SK-N-SH treated with all-trans-retinoic acid at 6 μM for 48 hours (cell line): Measurements from ENCODE around the gene AGTR1.

Experiments used
- BACH2 ChIP-seq: fragments of 250-450 bp; sonication (Bioruptor Pico); IDR thresholded peaks from 2 replicates; pipeline ENCODE4 v1.9.0; 2021; ENCODE audit warnings: mild to moderate bottlenecking, borderline replicate concordance
- CSDC2 ChIP-seq: fragments of 250-450 bp; sonication (Bioruptor Pico); IDR thresholded peaks from 2 replicates; pipeline ENCODE4 v1.5.0; 2020; ENCODE audit warnings: mild to moderate bottlenecking, moderate library complexity
- PPARA ChIP-seq: fragments of 250-450 bp; sonication (Bioruptor Pico); IDR thresholded peaks from 2 replicates; pipeline ENCODE4 v1.5.0; 2020; ENCODE audit warnings: mild to moderate bottlenecking, borderline replicate concordance
- TSHZ2 ChIP-seq: fragments of 250-450 bp; sonication (Bioruptor Pico); IDR thresholded peaks from 2 replicates; pipeline ENCODE4 v1.5.0; 2020; ENCODE audit warnings: mild to moderate bottlenecking, moderate library complexity
- ZFP3 ChIP-seq: fragments of 250-450 bp; sonication (Bioruptor Pico); IDR thresholded peaks from 2 replicates; pipeline ENCODE4 v1.5.0; 2020; ENCODE audit warnings: mild to moderate bottlenecking, moderate library complexity
- ZFP30 ChIP-seq: fragments of 450-650 bp; formaldehyde crosslinking; IDR thresholded peaks from 2 replicates; pipeline ENCODE4 v1.5.0; 2022; ENCODE audit warnings: mild to moderate bottlenecking, moderate library complexity
- ZNF8 ChIP-seq: fragments of 450-650 bp; formaldehyde crosslinking; IDR thresholded peaks from 2 replicates; pipeline ENCODE4 v1.5.0; 2020; ENCODE audit warnings: mild to moderate bottlenecking, moderate library complexity
- TF ChIP-seq, protein P1 (sequence below): fragments of 250-450 bp; sonication (Bioruptor Pico); IDR thresholded peaks from 2 replicates; pipeline ENCODE4 v1.5.1; 2021; ENCODE audit warnings: mild to moderate bottlenecking, moderate library complexity

- no peak for TF ChIP-seq ZFP3 (CRISPR knock-in tag)
- no peak for TF ChIP-seq PPARA (CRISPR knock-in tag)
- no peak for TF ChIP-seq ZNF8
- TF ChIP-seq CSDC2 (CRISPR knock-in tag), result no peak
- TF ChIP-seq ZFP30 (CRISPR knock-in tag), result no peak
- TF ChIP-seq TSHZ2 (CRISPR knock-in tag), result no peak
- TF ChIP-seq, protein P1, sequence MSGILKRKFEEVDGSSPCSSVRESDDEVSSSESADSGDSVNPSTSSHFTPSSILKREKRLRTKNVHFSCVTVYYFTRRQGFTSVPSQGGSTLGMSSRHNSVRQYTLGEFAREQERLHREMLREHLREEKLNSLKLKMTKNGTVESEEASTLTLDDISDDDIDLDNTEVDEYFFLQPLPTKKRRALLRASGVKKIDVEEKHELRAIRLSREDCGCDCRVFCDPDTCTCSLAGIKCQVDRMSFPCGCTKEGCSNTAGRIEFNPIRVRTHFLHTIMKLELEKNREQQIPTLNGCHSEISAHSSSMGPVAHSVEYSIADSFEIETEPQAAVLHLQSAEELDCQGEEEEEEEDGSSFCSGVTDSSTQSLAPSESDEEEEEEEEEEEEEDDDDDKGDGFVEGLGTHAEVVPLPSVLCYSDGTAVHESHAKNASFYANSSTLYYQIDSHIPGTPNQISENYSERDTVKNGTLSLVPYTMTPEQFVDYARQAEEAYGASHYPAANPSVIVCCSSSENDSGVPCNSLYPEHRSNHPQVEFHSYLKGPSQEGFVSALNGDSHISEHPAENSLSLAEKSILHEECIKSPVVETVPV, result no peak
- no peak for TF ChIP-seq BACH2
Observed at GRCh38 chr3:148657470-148657869, 40.2 kb upstream of the AGTR1 start.
